H1 (cell line): Measurements from ENCODE around the gene SOD2. TPM values are rescaled to one million over a fixed set of nuclear protein-coding genes. Genes with fewer than 3 reads are reported as not detected.

ENCODE experiments used
- CTCF ChIA-PET: fragments of 300-600 bp; sonication (Branson Sonifier 250); formaldehyde crosslinking; loops from one replicate; lab custom pipeline; 2021; ENCODE audit not compliant: partially characterized antibody; lab: Charles Lee
- POLR2A ChIA-PET: fragments of 300-600 bp; sonication (Branson Sonifier 250); formaldehyde crosslinking; loops from one replicate; lab custom pipeline; 2021; ENCODE audit warnings: inconsistent platforms; ENCODE audit not compliant: partially characterized antibody; lab: Charles Lee
- DNase-seq, 2 experiments: peaks; one replicate each; pipeline versions ENCODE4 v3.0.0 to v3.0.0-alpha.2; 2010 to 2022; ENCODE audit warnings: low spot score in 2 of 2, low read depth in 1 of 2, mixed read lengths in 1 of 2
- FAIRE-seq: peaks from 2 replicates; lab custom pipeline; 2011; peaks lifted over from hg19 to GRCh38; lab: Jason Lieb, UNC
- H2AFZ ChIP-seq: 2 replicates; pipeline ENCODE4 v1.8.1; 2012; ENCODE audit warnings: low read length, inconsistent platforms
- H2AK5ac ChIP-seq: 2 replicates; pipeline ENCODE4 v1.6.1; 2013; ENCODE audit warnings: low read depth, low read length
- H2BK120ac ChIP-seq: replicated peaks from 2 replicates; pipeline ENCODE3; 2013; ENCODE audit warnings: low read depth, low read length, inconsistent platforms
- H2BK12ac ChIP-seq: 2 replicates; pipeline ENCODE4 v1.6.1; 2013; ENCODE audit warnings: low read depth, low read length
- H2BK15ac ChIP-seq: 2 replicates; pipeline ENCODE4 v1.6.1; 2013; ENCODE audit warnings: low read length
- H2BK20ac ChIP-seq: 2 replicates; pipeline ENCODE4 v1.6.1; 2013; ENCODE audit warnings: low read length
- H2BK5ac ChIP-seq: 2 replicates; pipeline ENCODE4 v1.6.1; 2013; ENCODE audit warnings: low read depth, low read length
- H3K14ac ChIP-seq: 2 replicates; pipeline ENCODE4 v1.6.1; 2013; ENCODE audit warnings: inconsistent platforms; ENCODE audit not compliant: insufficient read length
- H3K18ac ChIP-seq: 2 replicates; pipeline ENCODE4 v1.6.1; 2013; ENCODE audit warnings: low read length; ENCODE audit errors: extremely low read depth
- H3K23ac ChIP-seq: 2 replicates; pipeline ENCODE4 v1.6.1; 2013; ENCODE audit warnings: inconsistent platforms; ENCODE audit not compliant: insufficient read length
- H3K23me2 ChIP-seq: 2 replicates; pipeline ENCODE4 v1.6.1; 2013; ENCODE audit warnings: low read depth, low read length
- H3K27ac ChIP-seq: 2 replicates; pipeline ENCODE4 v1.6.1; 2011; ENCODE audit warnings: low read depth, low read length, inconsistent platforms
- H3K27me3 ChIP-seq, 4 experiments: replicated peaks in 1 of 4; 1 replicate in 1 of 4; 2 replicates in 3 of 4; pipeline versions ENCODE4 v1.6.1 to v1.8.1; 2011 to 2013; ENCODE audit warnings: low read length in 3 of 4, mild to moderate bottlenecking in 3 of 4, inconsistent platforms in 2 of 4, mixed read lengths in 2 of 4, moderate library complexity in 1 of 4; ENCODE audit not compliant: control insufficient read depth in 3 of 4, insufficient read depth in 3 of 4; ENCODE audit errors: extremely low read depth in 1 of 4
- H3K36me3 ChIP-seq, 4 experiments: 2 replicates each; pipeline versions ENCODE4 v1.6.1 to v1.8.1; 2011 to 2013; ENCODE audit warnings: mild to moderate bottlenecking in 4 of 4, low read length in 3 of 4, moderate library complexity in 2 of 4, control low read depth in 1 of 4, inconsistent platforms in 1 of 4; ENCODE audit not compliant: insufficient read depth in 4 of 4, control insufficient read depth in 2 of 4
- H3K4ac ChIP-seq: replicated peaks from 2 replicates; pipeline ENCODE3; 2013; ENCODE audit warnings: low read length, low read depth, mixed read lengths, inconsistent platforms; ENCODE audit not compliant: insufficient read length
- H3K4me1 ChIP-seq, 4 experiments: replicated peaks in 1 of 4; 1 replicate in 1 of 4; 2 replicates in 3 of 4; pipeline versions ENCODE4 v1.6.1 to v1.8.1; 2011 to 2013; ENCODE audit warnings: low read length in 3 of 4, inconsistent platforms in 2 of 4, mixed read lengths in 1 of 4; ENCODE audit not compliant: insufficient read depth in 4 of 4, control insufficient read depth in 3 of 4
- H3K4me2 ChIP-seq, 2 experiments: 2 replicates each; pipeline versions ENCODE4 v1.6.1 to v1.8.1; 2011 to 2013; ENCODE audit warnings: low read depth in 2 of 2, low read length in 2 of 2, control low read depth in 1 of 2, inconsistent platforms in 1 of 2, mild to moderate bottlenecking in 1 of 2; ENCODE audit not compliant: insufficient read depth in 1 of 2
- H3K4me3 ChIP-seq, 4 experiments: fragments of 200-600, 300-600 bp in 1 of 4; sonication (generic), shearing (Covaris generic), sonication (Bioruptor Twin) in 1 of 4; 2 replicates each; pipeline versions ENCODE4 v1.5.1 to v1.8.1; 2011 to 2016; ENCODE audit warnings: low read length in 4 of 4, low read depth in 3 of 4, control low read depth in 2 of 4, inconsistent platforms in 2 of 4, mild to moderate bottlenecking in 2 of 4, mixed read lengths in 1 of 4, moderate library complexity in 1 of 4; ENCODE audit not compliant: insufficient read depth in 2 of 4; ENCODE audit errors: extremely low read depth in 1 of 4
- H3K56ac ChIP-seq: replicated peaks from 2 replicates; pipeline ENCODE3; 2013; ENCODE audit warnings: low read depth, mild to moderate bottlenecking, mixed read lengths, low read length, inconsistent platforms; ENCODE audit not compliant: insufficient read length
- H3K79me1 ChIP-seq: 2 replicates; pipeline ENCODE4 v1.6.1; 2013; ENCODE audit warnings: low read depth, low read length, control low read depth
- H3K79me2 ChIP-seq, 2 experiments: 2 replicates each; pipeline versions ENCODE4 v1.6.1 to v1.8.1; 2012 to 2013; ENCODE audit warnings: low read length in 2 of 2, mild to moderate bottlenecking in 2 of 2, inconsistent platforms in 1 of 2; ENCODE audit not compliant: insufficient read depth in 2 of 2, control insufficient read depth in 1 of 2
- H3K9ac ChIP-seq, 4 experiments: replicated peaks in 1 of 4; 1 replicate in 1 of 4; 2 replicates in 3 of 4; pipeline versions ENCODE4 v1.6.1 to v1.8.1; 2011 to 2013; ENCODE audit warnings: low read depth in 3 of 4, low read length in 3 of 4, control low read depth in 2 of 4, mild to moderate bottlenecking in 2 of 4, moderate library complexity in 2 of 4, inconsistent platforms in 1 of 4; ENCODE audit errors: extremely low read depth in 1 of 4
- H3K9me3 ChIP-seq, 2 experiments: 2 replicates each; pipeline versions ENCODE4 v1.6.1 to v1.8.1; 2012 to 2013; ENCODE audit warnings: mild to moderate bottlenecking in 2 of 2, moderate library complexity in 2 of 2, control low read depth in 1 of 2, inconsistent platforms in 1 of 2, low read depth in 1 of 2, low read length in 1 of 2, mixed read lengths in 1 of 2; ENCODE audit not compliant: insufficient read depth in 2 of 2
- H4K20me1 ChIP-seq, 2 experiments: replicated peaks in 1 of 2; 2 replicates each; pipeline versions ENCODE3 to v1.8.1; 2011 to 2013; ENCODE audit warnings: inconsistent platforms in 2 of 2, low read length in 2 of 2, mild to moderate bottlenecking in 1 of 2; ENCODE audit not compliant: insufficient read depth in 2 of 2, control insufficient read depth in 1 of 2
- H4K5ac ChIP-seq: 2 replicates; pipeline ENCODE4 v1.6.1; 2013; ENCODE audit warnings: low read length, low read depth, mixed read lengths, inconsistent platforms; ENCODE audit not compliant: insufficient read length
- H4K8ac ChIP-seq: 2 replicates; pipeline ENCODE4 v1.8.0; 2013; ENCODE audit warnings: mild to moderate bottlenecking, moderate library complexity, low read length, inconsistent platforms; ENCODE audit not compliant: insufficient read depth; ENCODE audit errors: extremely low read depth
- H4K91ac ChIP-seq: replicated peaks from 2 replicates; pipeline ENCODE3; 2013; ENCODE audit warnings: low read length, mixed read lengths, inconsistent platforms; ENCODE audit not compliant: insufficient read length
- ATF3 ChIP-seq: IDR thresholded peaks from 2 replicates; pipeline ENCODE4 v1.6.1; 2011; ENCODE audit warnings: low read depth, mild to moderate bottlenecking, low read length; ENCODE audit not compliant: insufficient read depth
- CBX8 ChIP-seq: fragments of 300-800, 300-1000 bp; sonication (generic); IDR thresholded peaks from 2 replicates; pipeline ENCODE4 v1.7.1; 2016; ENCODE audit warnings: low read depth, low read length, borderline replicate concordance
- CHD1 ChIP-seq: IDR thresholded peaks from 2 replicates; pipeline ENCODE4 v1.6.1; 2012; ENCODE audit warnings: low read depth, low read length, improper control_type of control experiment
- JUN ChIP-seq: IDR thresholded peaks from 2 replicates; pipeline ENCODE4 v1.6.1; 2011; ENCODE audit warnings: low read depth, mild to moderate bottlenecking, improper control_type of control experiment, low read length
- JUND ChIP-seq: IDR thresholded peaks from 2 replicates; pipeline ENCODE4 v1.6.1; 2011; ENCODE audit warnings: mild to moderate bottlenecking, improper control_type of control experiment, low read length
- POLR2A ChIP-seq, 2 experiments: IDR thresholded peaks; 1 replicate in 1 of 2; 2 replicates in 1 of 2; pipeline ENCODE4 v1.6.1; 2011; ENCODE audit warnings: low read depth in 2 of 2, low read length in 2 of 2, mild to moderate bottlenecking in 2 of 2; ENCODE audit errors: control extremely low read depth in 1 of 2
- SIX5 ChIP-seq: IDR thresholded peaks from 2 replicates; pipeline ENCODE4 v1.6.1; 2011; ENCODE audit warnings: mild to moderate bottlenecking, low read depth, low read length
- SP2 ChIP-seq: IDR thresholded peaks from 2 replicates; pipeline ENCODE4 v1.6.1; 2012; ENCODE audit warnings: mild to moderate bottlenecking, low read length, inconsistent platforms
- SP4 ChIP-seq: IDR thresholded peaks from 2 replicates; pipeline ENCODE4 v1.6.1; 2012; ENCODE audit warnings: low read length, inconsistent platforms
- SRF ChIP-seq: IDR thresholded peaks from 2 replicates; pipeline ENCODE4 v1.6.1; 2011; ENCODE audit warnings: mild to moderate bottlenecking, low read depth, low read length, moderate library complexity
- YY1 ChIP-seq: IDR thresholded peaks from 2 replicates; pipeline ENCODE4 v1.6.1; 2011; ENCODE audit warnings: low read depth, mild to moderate bottlenecking, low read length
- ZNF274 ChIP-seq: IDR thresholded peaks from 2 replicates; pipeline ENCODE4 v1.7.0; 2012; ENCODE audit warnings: low read length, borderline replicate concordance; ENCODE audit errors: extremely low read depth
- WGBS, 2 experiments: shearing (Covaris generic) in 1 of 2; methylation state at CpG; one replicate each; pipeline versions ENCODE4 v1.1.6 to v1.1.7; 2013 to 2015; ENCODE audit warnings: low lambda C conversion rate in 2 of 2, mixed read lengths in 2 of 2, inconsistent platforms in 1 of 2, low coverage in 1 of 2, missing lambda C conversion rate in 1 of 2; ENCODE audit not compliant: insufficient replicate concordance in 2 of 2, insufficient coverage in 1 of 2, insufficient read length in 1 of 2; ENCODE audit errors: extremely low coverage in 1 of 2, missing lambda C conversion rate in 1 of 2; 5-methylcytosine and 5-hydroxymethylcytosine counted together
- polyA plus RNA-seq, 7 experiments: library from polyadenylated mRNA; depleted of rRNA in 3 of 7; stranded (reverse) in 5 of 7; unstranded in 2 of 7; fragments of >200 nt in 5 of 7; fragments of 200-250 nt in 2 of 7; gene quantifications; 1 replicate in 5 of 7; 2 replicates in 1 of 7; 4 replicates in 1 of 7; pipeline versions ENCODE4 v1.2.1 to v1.2.3, GENCODE V29; 2011 to 2013; ENCODE audit warnings: missing spikeins in 2 of 7, mixed read lengths in 2 of 7
- total RNA-seq: library from RNA; stranded (reverse); fragmentation: NEBNext Ultra II Directional; extraction: Animal tissue kit (Norgen Biotek cat#: 25700); gene quantifications from 2 replicates; pipeline ENCODE4 v1.2.1, GENCODE V29; 2021

Gene SOD2
- total and polyA plus RNA-seq, 2 of the 8 experiments (the other 6 are each of a cell fraction or from before 2014, with no cell fraction given), result 31.1 to 88.7 TPM

GRCh38 chr6:159742165-159742564, 49.1 kb upstream of the SOD2 start:
- CTCF ChIA-PET, result interaction anchor here (0.8 to 1.6 kb wide), 2 partner anchors 30 to 53 kb away, joined by 3 read pairs; no protein-coding TSS in a partner anchor
- Histone ChIP-seq H2BK15ac (no peak overlapping the region), H3K79me1 (no peaks in the 10 kb centered on the region), H4K91ac (no peak overlapping the region), H2BK20ac (no peak overlapping the region), H3K23ac (no peak overlapping the region), H3K4ac (no peak overlapping the region), H2BK120ac (no peak overlapping the region), H2AK5ac (no peak overlapping the region), H4K5ac (no peak overlapping the region), H3K27ac (no peak overlapping the region), H3K27me3 (no peaks in the 10 kb centered on the region), H3K14ac (no peak overlapping the region), H3K9ac (no peak overlapping the region), H2BK5ac (no peak overlapping the region), H4K20me1 (peaks cover 10 to 13% of the 10 kb centered on the region in 2 experiments), H3K18ac (no peak overlapping the region), H3K4me2 (no peak overlapping the region), H3K9me3 (no peaks in the 10 kb centered on the region), H3K79me2 (peaks cover 5 to 80% of the 10 kb centered on the region in 2 experiments; a peak in 3 of 4 replicates), H3K36me3 (peaks cover 26 to 96% (median 68%) of the 10 kb centered on the region in 4 experiments), H4K8ac (no peak overlapping the region), H3K4me1 (no peaks in the 10 kb centered on the region; a peak in 1 of 7 replicates), H2AFZ (no peak overlapping the region), H2BK12ac (no peak overlapping the region), H3K4me3 (no peak overlapping the region), H3K23me2 (no peaks in the 10 kb centered on the region), H3K56ac (no peak overlapping the region)
- POLR2A ChIA-PET, result interaction anchor here (1.4 to 2.0 kb wide), 2 partner anchors 10 to 13 kb away, joined by 3 to 6 read pairs; no protein-coding TSS in a partner anchor
- TF ChIP-seq CBX8, result no peak
- no peak for TF ChIP-seq ZNF274
- TF ChIP-seq ATF3, result no peak
- TF ChIP-seq YY1, result no peak
- no peak for TF ChIP-seq JUND
- TF ChIP-seq SP2, result no peak
- no peak for TF ChIP-seq POLR2A (IDR thresholded peaks at IDR 0.05; ENCODE audit: control extremely low read depth in 1 of 2, low read depth in 2 of 2, low read length in 2 of 2)
- TF ChIP-seq SRF, result no peak
- TF ChIP-seq JUN, result no peak
- TF ChIP-seq SIX5, result no peak
- no peak for TF ChIP-seq SP4
- no peak for TF ChIP-seq CHD1
- FAIRE-seq (no peak), DNase-seq (no peak)
- 83% methylated on average over 1 of the region's 1 CpG; no CpG with 5 or more reads in 1 of the 2 experiments for WGBS, 2 experiments
